ENCODE results near the gene SLC22A16. TPM values are rescaled to one million over a fixed set of nuclear protein-coding genes. Genes with fewer than 3 reads are reported as not detected.

The SLC22A16 gene
- total RNA-seq, 1 experiment from 2014 or later, result not detected

DNA sequence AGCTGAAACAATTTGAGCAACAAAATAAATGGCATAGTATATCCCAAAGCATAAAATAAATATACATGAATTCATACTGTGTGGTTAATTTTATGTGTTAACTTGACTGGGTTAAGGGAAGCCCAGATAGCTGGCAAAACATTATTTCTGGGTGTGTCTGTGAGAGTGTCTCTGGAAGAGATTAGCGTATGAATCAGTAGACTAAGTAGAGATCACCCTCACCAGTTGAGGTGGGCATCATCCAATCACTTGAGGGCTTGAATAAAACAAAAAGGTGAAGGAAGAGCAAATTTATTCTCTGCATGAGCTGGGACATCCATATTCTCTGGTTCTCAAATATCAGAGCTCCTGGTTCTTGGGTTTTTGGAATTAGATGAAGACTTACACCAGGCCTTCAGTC, 17.9 kb downstream of the SLC22A16 start:
- no peak overlapping the region for H2AFZ ChIP-seq (ENCODE audit: low read depth, low read length, poor library complexity, severe bottlenecking)
- RAD21 ChIA-PET (ENCODE audit: low non-redundant PET in 1 of 2, low total read pairs in 2 of 2, uncharacterized antibody in 2 of 2, unreplicated experiment in 2 of 2), result no interaction called here
- no peak overlapping the region for H3K4me2 ChIP-seq (ENCODE audit: low read length)
- H3K9ac ChIP-seq (ENCODE audit: low read length), result no peak overlapping the region
- no peak overlapping the region for H3K4me3 ChIP-seq (replicated peaks in 1 of 2; ENCODE audit: low read depth in 1 of 2, low read length in 2 of 2)
- H3K4me1 ChIP-seq (ENCODE audit: control insufficient read depth in 1 of 2, insufficient read depth in 2 of 2, low read length in 2 of 2), result no peaks in the 10 kb centered on the region
- ATAC-seq (no peak), DNase-seq (ENCODE audit: low read depth, low spot score) (no peak)
- H3K27ac ChIP-seq (ENCODE audit: low read depth, low read length), result no peak overlapping the region
- intact Hi-C loops (cut with micrococcal nuclease), result no loop called here
- no peak for TF ChIP-seq MAX (IDR thresholded peaks at IDR 0.05)
- no peak for TF ChIP-seq SIN3A (IDR thresholded peaks at IDR 0.05; ENCODE audit: low read depth)
- TF ChIP-seq, protein P1, sequence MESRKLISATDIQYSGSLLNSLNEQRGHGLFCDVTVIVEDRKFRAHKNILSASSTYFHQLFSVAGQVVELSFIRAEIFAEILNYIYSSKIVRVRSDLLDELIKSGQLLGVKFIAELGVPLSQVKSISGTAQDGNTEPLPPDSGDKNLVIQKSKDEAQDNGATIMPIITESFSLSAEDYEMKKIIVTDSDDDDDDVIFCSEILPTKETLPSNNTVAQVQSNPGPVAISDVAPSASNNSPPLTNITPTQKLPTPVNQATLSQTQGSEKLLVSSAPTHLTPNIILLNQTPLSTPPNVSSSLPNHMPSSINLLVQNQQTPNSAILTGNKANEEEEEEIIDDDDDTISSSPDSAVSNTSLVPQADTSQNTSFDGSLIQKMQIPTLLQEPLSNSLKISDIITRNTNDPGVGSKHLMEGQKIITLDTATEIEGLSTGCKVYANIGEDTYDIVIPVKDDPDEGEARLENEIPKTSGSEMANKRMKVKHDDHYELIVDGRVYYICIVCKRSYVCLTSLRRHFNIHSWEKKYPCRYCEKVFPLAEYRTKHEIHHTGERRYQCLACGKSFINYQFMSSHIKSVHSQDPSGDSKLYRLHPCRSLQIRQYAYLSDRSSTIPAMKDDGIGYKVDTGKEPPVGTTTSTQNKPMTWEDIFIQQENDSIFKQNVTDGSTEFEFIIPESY (IDR thresholded peaks at IDR 0.05; ENCODE audit: extremely low read depth, insufficient replicate concordance, low read length), result no peak
- TF ChIP-seq POLR2AphosphoS5 (IDR thresholded peaks at IDR 0.05; ENCODE audit: low read depth, low read length), result no peak
- TF ChIP-seq EZH2 (IDR thresholded peaks at IDR 0.05), result no peak
- TF ChIP-seq ELF1 (IDR thresholded peaks at IDR 0.05; ENCODE audit: borderline replicate concordance, low read depth), result no peak
- no peak for TF ChIP-seq JUND (IDR thresholded peaks at IDR 0.05)
- TF ChIP-seq ATF3 (IDR thresholded peaks at IDR 0.05), result no peak
- TF ChIP-seq POLR2A (IDR thresholded peaks at IDR 0.05; ENCODE audit: borderline replicate concordance, extremely low read depth, insufficient read depth, insufficient read length), result no peak
- no peak for TF ChIP-seq YY1 (IDR thresholded peaks at IDR 0.05; ENCODE audit: extremely low read depth, insufficient replicate concordance, low read depth, low read length)
- no peak for TF ChIP-seq EGR1 (IDR thresholded peaks at IDR 0.05; ENCODE audit: low read depth)
- TF ChIP-seq CBX3 (IDR thresholded peaks at IDR 0.05; ENCODE audit: low read depth), result no peak
- no peak for TF ChIP-seq SP1 (IDR thresholded peaks at IDR 0.05; ENCODE audit: low read depth)
- no peak for TF ChIP-seq ZFX (IDR thresholded peaks at IDR 0.05)
- no peak for TF ChIP-seq CEBPB (IDR thresholded peaks at IDR 0.05; ENCODE audit: low read depth)
- TF ChIP-seq, protein P2, sequence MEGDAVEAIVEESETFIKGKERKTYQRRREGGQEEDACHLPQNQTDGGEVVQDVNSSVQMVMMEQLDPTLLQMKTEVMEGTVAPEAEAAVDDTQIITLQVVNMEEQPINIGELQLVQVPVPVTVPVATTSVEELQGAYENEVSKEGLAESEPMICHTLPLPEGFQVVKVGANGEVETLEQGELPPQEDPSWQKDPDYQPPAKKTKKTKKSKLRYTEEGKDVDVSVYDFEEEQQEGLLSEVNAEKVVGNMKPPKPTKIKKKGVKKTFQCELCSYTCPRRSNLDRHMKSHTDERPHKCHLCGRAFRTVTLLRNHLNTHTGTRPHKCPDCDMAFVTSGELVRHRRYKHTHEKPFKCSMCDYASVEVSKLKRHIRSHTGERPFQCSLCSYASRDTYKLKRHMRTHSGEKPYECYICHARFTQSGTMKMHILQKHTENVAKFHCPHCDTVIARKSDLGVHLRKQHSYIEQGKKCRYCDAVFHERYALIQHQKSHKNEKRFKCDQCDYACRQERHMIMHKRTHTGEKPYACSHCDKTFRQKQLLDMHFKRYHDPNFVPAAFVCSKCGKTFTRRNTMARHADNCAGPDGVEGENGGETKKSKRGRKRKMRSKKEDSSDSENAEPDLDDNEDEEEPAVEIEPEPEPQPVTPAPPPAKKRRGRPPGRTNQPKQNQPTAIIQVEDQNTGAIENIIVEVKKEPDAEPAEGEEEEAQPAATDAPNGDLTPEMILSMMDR (IDR thresholded peaks at IDR 0.05 in 2 of 3, conservative IDR thresholded peaks at IDR 0.05 in 1 of 3; ENCODE audit: borderline replicate concordance in 1 of 3, insufficient read depth in 1 of 3, low read depth in 2 of 3, low read length in 2 of 3), result no peak
- TF ChIP-seq ZNF274 (IDR thresholded peaks at IDR 0.05; ENCODE audit: low read depth, low read length), result no peak
- TF ChIP-seq FOSL1 (IDR thresholded peaks at IDR 0.05; ENCODE audit: low read depth), result no peak
- no peak for TF ChIP-seq RAD21 (IDR thresholded peaks at IDR 0.05; ENCODE audit: low read depth)
- TF ChIP-seq EZH2phosphoT487 (IDR thresholded peaks at IDR 0.05; ENCODE audit: borderline replicate concordance), result no peak
- no peaks in the 10 kb centered on the region for H3K36me3 ChIP-seq (ENCODE audit: control insufficient read depth in 1 of 2, insufficient read depth in 2 of 2, low read length in 2 of 2)
- no peaks in the 10 kb centered on the region; the same call in 1 of the 2 replicates for H4K20me1 ChIP-seq (ENCODE audit: insufficient read depth)
- CTCF ChIA-PET, result no interaction called here
- no TSS peak for BruUV-seq (replicated peaks)
- H3K27me3 ChIP-seq (ENCODE audit: insufficient read depth, low read length), result no peaks in the 10 kb centered on the region
- H3K9me3 ChIP-seq (ENCODE audit: control insufficient read depth in 1 of 2, insufficient read depth in 1 of 2, low read depth in 1 of 2, low read length in 2 of 2), result no peaks in the 10 kb centered on the region; a peak in 1 of 4 replicates
- H3K79me2 ChIP-seq (ENCODE audit: insufficient read depth, low read length), result no peaks in the 10 kb centered on the region
- no peaks in the 10 kb centered on the region for H3K9me2 ChIP-seq (ENCODE audit: insufficient read depth)
- POLR2A ChIA-PET, result no interaction called here

Data from HCT116 (cell line).